HG02623 (cell line): ENCODE measurements around the gene PCDHGC4.

Experiments used
- ATAC-seq: cut with Tn5 transposase; IDR thresholded peaks from one replicate; pipeline ENCODE4 v1.9.1; 2021; ENCODE audit warnings: moderate library complexity; ENCODE audit not compliant: unreplicated experiment

PCDHGC4 gene

DNA sequence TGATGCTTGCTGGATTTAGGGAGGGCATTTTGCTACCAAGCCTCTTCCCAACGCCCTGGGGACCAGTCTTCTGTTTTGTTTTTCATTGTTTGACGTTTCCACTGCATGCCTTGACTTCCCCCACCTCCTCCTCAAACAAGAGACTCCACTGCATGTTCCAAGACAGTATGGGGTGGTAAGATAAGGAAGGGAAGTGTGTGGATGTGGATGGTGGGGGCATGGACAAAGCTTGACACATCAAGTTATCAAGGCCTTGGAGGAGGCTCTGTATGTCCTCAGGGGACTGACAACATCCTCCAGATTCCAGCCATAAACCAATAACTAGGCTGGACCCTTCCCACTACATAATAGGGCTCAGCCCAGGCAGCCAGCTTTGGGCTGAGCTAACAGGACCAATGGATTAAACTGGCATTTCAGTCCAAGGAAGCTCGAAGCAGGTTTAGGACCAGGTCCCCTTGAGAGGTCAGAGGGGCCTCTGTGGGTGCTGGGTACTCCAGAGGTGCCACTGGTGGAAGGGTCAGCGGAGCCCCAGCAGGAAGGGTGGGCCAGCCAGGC is 27.0 kb downstream of the PCDHGC4 start:
- no peak for ATAC-seq

DNA sequence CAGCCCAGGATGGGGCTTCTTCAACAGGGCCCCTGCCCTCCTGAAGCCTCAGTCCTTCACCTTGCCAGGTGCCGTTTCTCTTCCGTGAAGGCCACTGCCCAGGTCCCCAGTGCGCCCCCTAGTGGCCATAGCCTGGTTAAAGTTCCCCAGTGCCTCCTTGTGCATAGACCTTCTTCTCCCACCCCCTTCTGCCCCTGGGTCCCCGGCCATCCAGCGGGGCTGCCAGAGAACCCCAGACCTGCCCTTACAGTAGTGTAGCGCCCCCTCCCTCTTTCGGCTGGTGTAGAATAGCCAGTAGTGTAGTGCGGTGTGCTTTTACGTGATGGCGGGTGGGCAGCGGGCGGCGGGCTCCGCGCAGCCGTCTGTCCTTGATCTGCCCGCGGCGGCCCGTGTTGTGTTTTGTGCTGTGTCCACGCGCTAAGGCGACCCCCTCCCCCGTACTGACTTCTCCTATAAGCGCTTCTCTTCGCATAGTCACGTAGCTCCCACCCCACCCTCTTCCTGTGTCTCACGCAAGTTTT is 27.6 kb downstream of the PCDHGC4 start:
- ATAC-seq = no peak

DNA sequence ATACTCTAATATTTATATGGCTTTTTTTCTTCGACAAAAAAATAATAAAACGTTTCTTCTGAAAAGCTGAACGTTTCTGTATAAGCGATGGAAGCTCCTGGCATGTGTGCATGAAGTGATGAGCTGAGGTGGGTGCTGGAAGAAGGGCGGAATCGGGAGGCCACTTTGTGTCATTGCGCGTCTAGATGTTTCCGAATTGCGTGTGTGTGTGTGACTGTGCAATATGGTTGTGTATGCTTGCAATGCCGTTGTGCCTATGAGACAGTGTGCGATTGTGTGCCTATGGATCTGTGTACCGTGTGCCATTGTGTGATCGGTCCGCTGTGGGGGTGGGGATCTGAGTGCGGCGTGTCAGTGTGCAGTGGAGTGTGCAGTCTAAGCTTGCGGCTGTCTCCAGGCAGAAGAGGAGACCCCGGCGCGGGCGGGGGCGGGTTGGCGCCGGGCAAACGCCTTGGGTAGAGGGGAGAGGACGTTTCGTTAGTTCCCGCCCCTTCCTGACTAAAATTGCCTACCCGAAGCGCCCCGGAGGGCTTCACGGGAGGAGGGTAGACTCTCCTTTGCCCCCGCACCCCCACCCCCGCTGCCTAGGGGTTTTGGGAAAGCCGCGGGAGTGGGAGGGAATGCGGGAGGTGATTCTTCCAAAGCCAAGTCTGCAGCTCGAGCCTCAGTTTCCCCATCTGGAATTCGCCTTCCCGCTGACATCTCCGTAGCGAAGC is 28.2 kb downstream of the PCDHGC4 start:
- no peak for ATAC-seq

DNA sequence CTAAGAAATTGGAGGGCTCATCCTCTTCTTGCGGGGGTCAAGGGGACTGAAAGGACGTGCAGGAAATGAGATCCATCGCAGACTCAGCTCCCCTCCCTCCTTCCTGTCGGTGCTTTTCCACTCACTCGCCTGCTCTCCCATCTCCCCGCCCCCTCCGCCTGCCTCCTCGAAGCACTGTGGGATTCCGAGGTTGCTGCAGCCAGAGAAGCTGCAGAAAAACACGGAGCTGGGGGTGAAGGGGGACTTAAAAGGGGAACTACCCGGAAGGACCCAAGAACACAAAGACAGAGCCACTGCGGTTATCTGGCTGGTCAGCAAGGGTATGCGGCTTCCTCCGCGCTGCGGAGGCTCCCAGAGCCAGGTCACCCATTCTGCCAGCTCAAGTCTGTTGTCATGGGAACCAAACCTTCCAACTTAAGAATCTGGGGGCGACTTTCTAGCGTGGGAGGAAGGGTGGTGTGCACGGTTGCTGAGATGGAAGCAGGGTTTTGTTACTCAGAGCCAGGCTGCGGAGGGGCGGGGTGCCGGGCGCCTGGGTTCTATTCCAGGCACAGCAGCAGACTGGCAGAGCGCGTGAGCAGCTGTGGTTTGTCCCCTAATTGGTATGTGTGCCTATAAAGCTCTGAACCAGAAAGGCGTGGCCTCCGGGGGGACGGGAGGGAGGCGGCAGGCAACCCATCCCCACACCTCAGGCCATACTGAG is 28.9 kb downstream of the PCDHGC4 start:
- ATAC-seq = peak; percentile 26

DNA sequence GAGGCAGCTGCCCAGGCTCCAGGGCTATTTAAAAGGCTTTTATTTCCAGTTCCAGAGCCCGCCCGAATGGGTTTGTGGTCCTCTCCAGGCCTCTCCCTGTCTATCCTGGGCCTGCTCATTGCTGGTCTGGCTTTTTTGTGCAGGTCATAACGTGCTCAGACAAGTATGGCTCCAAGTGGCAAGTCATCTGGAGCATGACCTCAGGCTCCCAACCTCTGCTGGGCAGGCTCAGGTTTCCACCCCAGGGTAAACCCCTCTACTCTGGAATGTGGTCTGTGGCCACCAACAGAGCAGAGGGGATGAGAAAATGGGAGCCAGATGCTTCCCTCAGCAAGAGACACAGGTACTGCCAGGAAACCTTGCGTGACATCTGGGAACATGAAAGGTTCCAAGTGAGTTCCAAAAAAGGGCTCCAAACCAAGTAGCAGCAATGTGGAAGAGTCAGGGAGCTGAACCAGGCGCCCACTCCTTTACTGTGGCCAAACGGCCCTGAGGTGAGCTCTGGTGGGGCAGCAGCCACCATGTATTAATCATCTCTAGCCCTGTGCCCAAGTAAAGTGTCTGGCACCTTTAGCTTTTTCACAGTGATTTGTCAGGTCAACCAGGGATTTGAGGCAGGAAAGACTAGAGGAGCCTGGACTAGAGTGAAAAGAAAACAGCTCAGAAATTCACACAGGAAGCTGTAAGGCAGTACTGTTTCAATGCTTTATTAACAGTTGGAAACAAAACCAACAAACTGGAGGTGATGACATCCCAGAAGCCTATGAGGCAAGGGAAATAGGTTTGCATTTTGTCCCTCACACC is 29.7 kb downstream of the PCDHGC4 start:
- ATAC-seq = peak; percentile 9

DNA sequence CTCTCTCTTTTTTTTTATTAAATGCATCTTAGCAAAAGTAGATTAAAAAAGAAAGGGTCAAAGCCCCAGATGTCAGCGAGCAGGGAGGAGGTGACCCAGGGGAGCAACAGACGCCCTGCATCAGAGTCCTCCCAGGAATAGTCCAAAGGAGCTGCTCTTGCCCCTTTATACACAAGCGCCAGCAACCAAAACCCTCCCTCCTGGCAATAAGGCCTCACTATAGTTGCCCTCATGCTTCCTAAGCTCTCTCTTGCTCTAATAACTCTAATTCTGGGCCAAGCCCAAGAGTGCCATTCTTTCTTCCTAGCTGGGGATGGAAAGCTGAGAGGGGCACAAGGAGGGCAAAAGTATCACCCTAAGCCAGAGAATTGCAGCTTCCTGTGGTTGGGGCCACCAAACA is 30.3 kb downstream of the PCDHGC4 start:
- ATAC-seq = no peak

DNA sequence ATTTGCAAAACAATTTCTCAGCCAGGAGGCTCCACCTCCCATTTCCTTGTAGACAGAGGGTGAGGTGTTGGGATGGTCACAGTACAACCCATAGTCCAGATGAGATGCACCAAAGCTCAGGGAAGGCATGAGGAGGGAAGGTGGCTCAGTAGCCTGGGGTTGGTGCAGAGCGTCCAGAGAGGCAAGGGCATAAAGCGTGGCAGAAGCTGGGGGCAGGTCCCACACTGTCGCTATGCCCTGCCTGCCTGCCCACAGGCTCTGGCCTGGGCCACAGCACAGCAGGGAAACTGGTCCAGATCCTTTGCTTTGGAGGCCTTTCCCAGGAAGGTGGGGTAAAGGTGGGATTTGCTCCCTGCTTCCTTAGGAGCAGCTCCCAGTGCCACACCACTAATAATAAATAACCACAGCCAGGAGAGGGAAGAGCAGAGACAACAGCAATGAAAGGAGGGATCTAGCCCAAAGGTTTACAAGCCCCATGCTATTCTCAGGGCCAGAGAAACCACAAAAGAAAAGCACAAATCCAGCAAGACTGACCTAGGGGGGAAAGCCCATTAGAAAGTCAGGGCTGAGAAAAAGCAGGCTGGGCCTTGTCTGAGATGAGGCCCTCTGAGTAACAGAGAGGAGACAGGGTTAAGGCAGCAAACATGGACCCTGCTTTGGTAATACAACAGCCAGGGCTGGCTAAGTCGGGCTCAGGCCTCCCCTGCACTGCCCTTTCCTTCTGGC is 31.3 kb downstream of the PCDHGC4 start:
- ATAC-seq = no peak

DNA sequence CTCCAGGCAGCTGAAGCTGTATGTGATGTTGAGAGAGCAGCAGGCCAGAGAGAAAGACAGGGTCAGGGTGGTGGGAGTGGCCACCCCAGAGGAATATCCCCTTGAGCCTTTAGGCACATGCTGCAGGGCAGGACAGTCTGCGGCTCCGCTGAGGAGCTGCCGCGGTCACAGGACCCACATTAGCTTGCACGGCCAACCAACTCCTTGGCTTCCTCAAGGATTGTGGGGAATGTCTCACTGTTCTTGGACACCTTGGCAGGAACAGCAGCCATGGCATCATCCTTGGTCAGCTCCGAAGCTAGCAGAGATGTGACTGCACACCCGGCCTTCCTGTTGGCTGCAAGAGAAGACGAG is 31.8 kb downstream of the PCDHGC4 start:
- ATAC-seq = no peak

DNA sequence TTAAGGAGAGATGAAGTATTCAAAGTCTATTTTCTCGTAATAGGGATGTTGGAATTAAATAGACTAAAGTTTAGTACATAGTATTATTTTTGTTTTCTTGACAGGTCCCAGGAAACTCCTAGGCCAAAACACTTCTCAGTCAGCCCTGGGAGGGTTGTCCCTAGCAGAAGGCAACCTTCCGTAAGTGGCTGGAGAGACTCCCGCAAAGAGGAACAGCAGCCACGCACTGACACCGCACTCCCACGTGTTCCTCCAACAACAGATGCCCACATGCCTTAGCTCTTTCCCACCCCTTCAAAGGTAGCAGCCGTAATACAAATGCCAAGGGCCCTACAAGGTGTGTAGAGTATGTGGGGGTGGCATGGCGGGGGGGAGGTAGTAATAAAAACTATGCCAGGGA is 32.5 kb downstream of the PCDHGC4 start:
- ATAC-seq = no peak

DNA sequence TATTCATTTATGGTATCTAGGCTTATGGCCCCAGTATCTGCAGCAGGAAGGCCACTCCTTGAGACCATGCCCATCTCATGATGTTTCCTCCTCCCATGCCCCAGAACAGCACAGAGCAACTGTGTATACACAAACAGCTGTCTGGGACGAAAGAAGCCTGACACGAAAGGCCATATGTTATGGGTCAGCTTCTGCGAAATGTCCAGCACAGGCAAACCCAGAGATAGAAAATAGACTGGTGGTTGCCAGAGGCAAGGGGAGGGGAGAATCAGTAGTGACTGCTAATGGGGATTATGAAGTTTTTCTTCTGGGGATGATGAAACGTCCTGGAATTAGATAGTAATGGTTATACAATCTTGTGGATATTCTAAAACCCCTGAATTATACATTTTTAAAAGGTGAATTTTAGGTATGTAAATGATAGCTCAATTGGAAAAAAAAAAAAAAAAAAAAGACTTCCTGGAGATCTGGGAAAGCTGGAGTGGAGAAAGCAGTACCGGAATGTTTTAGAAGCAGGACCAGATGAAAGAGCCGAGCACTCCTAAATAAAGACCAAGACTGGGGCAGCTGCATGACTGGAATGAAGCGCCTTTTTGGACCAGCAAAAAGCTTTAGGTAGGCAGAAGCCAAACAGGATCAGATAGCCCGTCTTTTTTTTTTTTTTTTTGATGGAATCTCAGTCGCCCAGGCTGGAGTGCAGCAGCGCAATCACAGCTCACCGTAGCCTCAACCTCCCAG is 33.2 kb downstream of the PCDHGC4 start:
- no peak for ATAC-seq

DNA sequence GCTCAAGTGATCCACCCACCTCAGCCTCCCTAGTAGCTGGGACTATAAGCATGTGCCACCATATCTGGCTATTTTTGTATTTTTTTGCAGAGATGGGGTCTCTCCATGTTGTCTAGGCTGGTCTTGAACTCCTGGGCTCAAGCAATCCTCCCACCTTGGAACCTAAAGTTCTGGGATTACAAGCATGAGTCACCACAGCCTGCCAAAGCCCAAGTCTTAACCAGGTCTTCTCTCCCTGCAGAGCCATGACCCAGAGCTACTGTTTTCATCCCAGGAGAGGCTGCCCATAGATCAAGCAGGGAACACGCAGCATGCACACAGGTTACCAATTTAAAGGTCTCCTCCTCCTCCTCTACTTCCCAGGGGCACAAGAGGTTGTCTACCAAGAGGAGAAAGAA is 33.8 kb downstream of the PCDHGC4 start:
- no peak for ATAC-seq

DNA sequence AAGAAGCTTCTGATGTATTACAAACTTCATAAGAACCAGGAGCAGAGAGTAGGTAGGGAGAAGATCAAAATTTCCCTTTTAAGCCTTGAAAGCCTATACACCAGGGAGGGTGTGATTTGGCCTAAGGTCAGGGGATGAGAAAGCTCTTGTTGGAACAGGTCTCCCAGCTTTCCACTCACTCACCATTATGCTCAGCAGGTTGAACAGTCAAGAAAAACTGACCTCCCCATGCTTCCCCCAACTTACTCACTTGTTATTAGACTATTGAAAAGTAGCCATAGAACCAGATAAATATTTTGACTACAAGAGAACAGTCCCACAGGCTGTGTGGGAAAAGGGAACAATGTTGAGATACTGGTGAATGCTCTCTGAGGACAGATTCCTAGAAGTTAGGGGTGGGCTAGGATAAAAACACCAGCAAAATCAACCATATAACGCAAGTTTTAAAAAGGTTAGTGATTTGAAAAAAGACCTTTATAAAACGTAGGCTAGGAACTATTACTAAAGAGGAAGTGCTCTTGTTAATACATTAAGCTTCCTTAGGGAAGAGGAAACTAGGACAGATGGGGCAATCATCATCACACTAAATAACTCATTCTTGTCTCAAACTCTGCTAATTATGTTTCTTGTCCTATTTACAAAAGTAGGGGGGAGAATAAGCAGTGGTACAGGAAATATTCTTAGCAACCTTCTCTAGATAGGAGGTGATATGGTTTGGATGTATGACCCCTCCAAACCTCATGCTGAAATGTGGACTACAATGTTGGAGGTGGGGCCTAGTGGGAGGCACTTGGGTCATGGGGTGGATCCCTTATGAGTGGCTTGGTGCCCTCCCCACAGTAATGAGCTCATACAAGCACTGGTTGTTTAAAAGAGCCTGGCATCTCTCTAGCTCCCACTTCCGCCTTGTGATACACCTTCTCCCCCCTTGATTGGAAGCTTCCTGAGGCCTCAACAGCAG is 35.1 kb downstream of the PCDHGC4 start:
- ATAC-seq = no peak

DNA sequence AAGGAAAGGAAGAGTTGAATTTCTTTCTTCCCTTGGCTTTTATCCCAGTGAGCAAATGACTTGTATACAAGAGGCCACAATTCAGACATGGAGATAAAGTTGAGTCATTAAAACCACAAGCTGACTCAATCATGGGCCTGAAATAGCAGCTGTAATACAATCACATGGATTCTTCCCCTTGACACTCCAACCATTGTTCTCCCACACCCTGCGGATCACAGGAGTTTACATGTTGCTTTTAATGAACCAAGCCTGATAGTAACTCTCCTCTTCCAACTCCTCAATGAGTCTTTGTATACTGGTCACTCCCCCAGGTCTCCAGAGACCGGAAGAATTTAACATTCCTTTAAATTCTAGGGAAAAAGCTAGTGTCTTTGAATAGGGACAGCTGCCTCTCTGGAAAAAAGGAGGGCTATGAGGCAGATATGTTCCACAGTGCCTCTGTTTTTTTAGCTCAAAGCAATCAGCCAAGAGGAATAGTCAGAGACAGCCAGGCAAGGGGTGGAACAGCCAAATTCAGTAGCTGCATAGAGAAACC is 36.5 kb downstream of the PCDHGC4 start:
- no peak for ATAC-seq

DNA sequence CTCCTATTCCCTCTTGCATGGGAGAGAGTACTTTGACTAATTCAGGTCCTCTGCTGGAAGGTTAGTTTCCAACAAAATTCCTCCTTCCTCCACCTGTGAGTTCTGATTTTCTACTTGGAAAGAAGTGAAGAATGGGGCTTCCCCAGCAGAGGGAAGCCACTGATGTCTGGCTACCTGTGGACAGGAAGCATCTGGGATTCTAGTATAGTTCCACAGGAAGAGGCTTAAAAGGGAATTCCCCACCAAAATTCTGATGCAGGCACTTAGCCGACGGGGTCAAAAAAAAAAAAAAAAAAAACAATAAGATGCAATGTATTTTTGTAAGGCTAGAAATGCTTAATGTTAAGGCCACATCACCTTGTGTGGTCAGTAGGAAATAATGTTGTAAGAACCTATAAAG is 37.5 kb downstream of the PCDHGC4 start:
- ATAC-seq = no peak

DNA sequence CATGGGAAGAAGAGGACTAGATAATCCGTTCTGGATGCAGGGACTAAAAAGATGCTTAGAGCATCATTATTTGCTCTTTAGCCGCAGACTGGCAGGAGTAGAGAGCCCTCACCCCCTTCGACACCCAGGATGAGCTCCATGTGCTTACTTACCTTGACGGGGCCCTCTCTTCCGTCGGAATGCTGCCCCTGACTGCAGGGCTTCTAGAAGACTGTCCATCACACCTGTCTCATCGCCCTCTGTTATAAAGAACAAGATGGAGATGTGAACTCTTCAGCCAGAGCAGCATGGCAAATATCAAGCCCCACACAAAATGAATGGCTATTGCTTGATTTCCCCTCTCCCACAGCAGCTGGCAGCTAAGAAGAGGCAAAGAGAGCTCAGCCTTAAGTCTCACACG is 39.2 kb downstream of the PCDHGC4 start:
- ATAC-seq = no peak

DNA sequence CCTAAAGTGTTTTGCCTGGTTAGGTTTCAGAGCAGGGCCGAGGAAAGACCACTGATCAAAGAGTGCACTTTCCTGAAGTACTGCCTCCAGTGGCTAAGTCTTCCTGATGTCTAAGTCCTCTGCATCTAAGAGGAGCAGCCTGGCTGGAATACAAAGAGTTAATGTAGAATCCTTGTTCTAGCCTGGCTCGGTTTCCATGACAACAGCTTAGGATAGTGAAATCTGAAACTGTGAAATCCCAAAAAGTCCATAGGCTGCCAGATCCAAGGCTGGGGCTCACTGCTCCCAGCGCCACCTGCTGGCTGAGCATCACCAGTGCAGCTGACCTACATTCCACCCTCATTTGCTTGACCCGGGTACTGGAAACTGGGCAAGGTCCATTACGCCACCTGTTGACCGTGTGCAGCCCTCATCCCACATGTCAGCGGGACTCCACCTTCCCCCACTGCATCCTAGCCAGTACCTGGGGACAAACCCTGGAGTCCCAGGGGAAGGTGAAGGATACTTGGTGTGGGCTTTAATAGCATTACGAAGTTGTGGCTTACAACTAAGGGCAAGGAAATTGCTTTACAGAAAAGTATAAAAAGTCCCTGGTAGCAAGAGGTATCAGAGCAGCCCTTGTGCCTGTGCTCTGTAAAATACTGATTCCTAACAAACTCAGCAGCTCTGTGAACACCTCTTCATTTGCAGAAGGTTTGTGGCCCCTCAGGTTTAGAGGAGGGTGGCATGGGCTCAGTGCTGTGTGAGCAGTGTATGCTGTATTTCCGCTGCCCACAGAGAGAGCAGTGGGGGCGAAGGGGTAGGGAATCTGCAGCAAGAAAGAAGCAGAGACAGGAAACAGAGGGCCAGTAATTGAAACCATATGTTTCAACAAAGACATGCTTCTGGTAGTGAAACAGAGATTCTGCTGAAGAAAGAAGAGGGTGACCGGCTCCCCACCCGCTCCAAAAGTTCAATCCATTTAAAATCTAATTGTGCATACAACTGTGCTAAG is 40.1 kb downstream of the PCDHGC4 start:
- ATAC-seq = peak; percentile 59

DNA sequence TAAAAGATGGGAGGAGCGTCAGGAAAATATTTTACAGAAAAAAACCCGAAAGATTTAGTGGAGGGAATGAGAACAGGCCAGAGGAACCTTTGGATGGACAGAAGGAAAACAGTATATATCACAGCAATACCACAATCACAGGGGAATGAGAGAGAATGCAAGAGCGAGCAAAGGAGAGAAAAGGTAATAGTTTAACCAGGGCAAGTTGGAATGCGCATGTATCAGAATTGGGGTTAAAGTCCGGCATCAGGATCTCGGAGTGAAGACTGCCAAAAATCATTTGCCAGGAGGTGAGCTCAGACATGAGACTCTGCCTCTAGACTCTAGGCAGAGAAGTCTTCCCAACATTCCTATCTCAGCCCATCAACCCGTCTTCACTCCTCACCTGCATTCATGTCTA is 40.8 kb downstream of the PCDHGC4 start:
- no peak for ATAC-seq

DNA sequence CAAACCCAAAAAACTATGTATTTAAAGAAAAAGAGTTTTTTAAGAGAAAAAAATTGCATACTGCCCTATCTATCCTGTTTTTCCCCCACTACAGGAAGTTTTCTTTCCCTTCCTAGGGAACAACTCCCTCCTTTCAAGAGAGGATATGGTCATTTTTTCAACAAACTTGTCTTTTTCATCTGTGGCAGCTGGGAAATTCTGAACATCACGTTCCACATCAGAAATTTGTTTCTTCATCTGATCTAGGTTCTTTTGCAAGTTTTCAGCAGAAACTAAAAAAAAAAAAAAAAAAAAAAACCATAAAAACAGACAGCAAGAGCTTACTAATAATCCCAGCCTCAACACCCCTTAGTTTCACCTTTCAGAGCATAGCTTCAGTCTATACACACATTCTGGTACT is 42.6 kb downstream of the PCDHGC4 start:
- ATAC-seq = no peak
